ENCODE results near the gene PUM2.

DNA sequence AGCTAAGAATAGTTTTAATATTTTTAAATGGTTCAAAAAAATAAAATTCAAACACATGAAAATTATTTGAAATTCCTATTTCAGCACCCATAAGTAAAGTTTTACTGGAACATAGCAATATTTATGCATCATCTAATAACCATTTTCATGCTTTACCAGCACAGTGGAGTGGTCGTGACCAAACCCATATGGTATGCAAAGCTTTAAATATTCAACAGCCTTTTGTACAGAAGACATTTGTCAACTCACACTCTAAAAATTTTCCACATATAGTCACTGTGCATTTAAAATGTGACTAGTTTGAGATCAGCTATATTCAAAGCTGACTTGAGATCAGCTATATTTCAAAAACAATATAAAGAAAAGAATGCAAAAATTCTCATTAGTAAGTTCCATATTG lies 46.2 kb downstream of the PUM2 start:
- TF ChIP-seq EZH2 (IDR thresholded peaks at IDR 0.05) = no peak
- no peak for TF ChIP-seq FOXP2 (optimal IDR thresholded peaks at IDR 0.05; ENCODE audit: control extremely low read depth, extremely low read length, insufficient read depth)
- TF ChIP-seq POLR2AphosphoS5 (IDR thresholded peaks at IDR 0.05; ENCODE audit: borderline replicate concordance, low read depth, low read length) = no peak
